ENCODE data around the gene GLIS1. TPM values are rescaled to one million over a fixed set of nuclear protein-coding genes. Genes with fewer than 3 reads are reported as not detected.
"Not testable (repeated sequence)": the region's sequence is repeated elsewhere in the genome, so short reads cannot be mapped to it uniquely, and the experiment has no call there.

The GLIS1 gene
- 0.69 TPM for total RNA-seq

- DNase-seq, result peak; percentile 47
These were observed at the start of gene GLIS1 for GRCh38 chr1:53739109-53739681. GLIS1 (minus strand) TSS chr1:53739164; CDS start chr1:53738064, 1,100 bp downstream.

GRCh38 chr1:53787655-53788054 lies 48.7 kb upstream of the GLIS1 start:
- no peak for DNase-seq

- DNase-seq, result no peak
These were observed 44.1 kb upstream of the GLIS1 start for GRCh38 chr1:53783056-53783455.

GRCh38 chr1:53781654-53782053 lies 42.7 kb upstream of the GLIS1 start:
- DNase-seq, result no peak

GRCh38 chr1:53777272-53777671 lies 38.3 kb upstream of the GLIS1 start:
- no peak for DNase-seq

GRCh38 chr1:53771648-53772047 lies 32.7 kb upstream of the GLIS1 start:
- no peak for DNase-seq

- no peak for DNase-seq
These were observed 30.8 kb upstream of the GLIS1 start for GRCh38 chr1:53769780-53770179.

- DNase-seq, result no peak
These were observed 30.2 kb upstream of the GLIS1 start for GRCh38 chr1:53769184-53769583.

GRCh38 chr1:53766831-53767405 lies 28.0 kb upstream of the GLIS1 start:
- DNase-seq, result peak; percentile 49

- DNase-seq, result no peak
These were observed 27.3 kb upstream of the GLIS1 start for GRCh38 chr1:53766194-53766742.

GRCh38 chr1:53765657-53766056 lies 26.7 kb upstream of the GLIS1 start:
- peak; percentile 1 for DNase-seq

GRCh38 chr1:53763911-53764310 lies 24.9 kb upstream of the GLIS1 start:
- DNase-seq, result no peak

GRCh38 chr1:53763461-53763860 lies 24.5 kb upstream of the GLIS1 start:
- no peak for DNase-seq

GRCh38 chr1:53760497-53760896 lies 21.5 kb upstream of the GLIS1 start:
- not testable (repeated sequence) for DNase-seq

- no peak for DNase-seq
These were observed 16.9 kb upstream of the GLIS1 start for GRCh38 chr1:53755874-53756273.

- peak; percentile 74 for DNase-seq
These were observed 15.7 kb upstream of the GLIS1 start for GRCh38 chr1:53754484-53755312.

GRCh38 chr1:53752281-53752680 lies 13.3 kb upstream of the GLIS1 start:
- DNase-seq, result no peak

GRCh38 chr1:53747841-53748240 lies 8.9 kb upstream of the GLIS1 start:
- DNase-seq, result no peak

- no peak for DNase-seq
These were observed 1.7 kb upstream of the GLIS1 start for GRCh38 chr1:53740621-53741105.

- DNase-seq, result no peak
These were observed 507 bp downstream of the GLIS1 start for GRCh38 chr1:53738205-53739108.

GRCh38 chr1:53737648-53738204 lies 1.2 kb downstream of the GLIS1 start:
- DNase-seq, result no peak

GRCh38 chr1:53736290-53736689 lies 2.7 kb downstream of the GLIS1 start:
- DNase-seq, result no peak
